GM18498 (cell line): Measurements from ENCODE around the gene ELOA.

ENCODE experiments used
- ATAC-seq: cut with Tn5 transposase; IDR thresholded peaks from one replicate; pipeline ENCODE4 v1.9.1; 2021; ENCODE audit warnings: mild to moderate bottlenecking, moderate library complexity; ENCODE audit not compliant: unreplicated experiment

The ELOA gene

GRCh38 chr1:23743287-23744152 lies at the start of gene ELOA:
Gene ELOA, plus strand, starts transcription at chr1:23743471. Its CDS starts 33 bp downstream, at chr1:23743504.
- ATAC-seq = peak; percentile 81

GRCh38 chr1:23693599-23693998 lies 49.7 kb upstream of the ELOA start:
- no peak for ATAC-seq

GRCh38 chr1:23694371-23694770 lies 48.9 kb upstream of the ELOA start:
- no peak for ATAC-seq

GRCh38 chr1:23695667-23696066 lies 47.6 kb upstream of the ELOA start:
- ATAC-seq = no peak

- no peak for ATAC-seq
These were observed 46.8 kb upstream of the ELOA start for GRCh38 chr1:23696335-23696989.

- no peak for ATAC-seq
These were observed 44.8 kb upstream of the ELOA start for GRCh38 chr1:23698466-23698865.

GRCh38 chr1:23699280-23700179 lies 43.7 kb upstream of the ELOA start:
- no peak for ATAC-seq

- ATAC-seq = no peak
These were observed 42.0 kb upstream of the ELOA start for GRCh38 chr1:23701310-23701709.

- no peak for ATAC-seq
These were observed 41.3 kb upstream of the ELOA start for GRCh38 chr1:23701996-23702395.

GRCh38 chr1:23704834-23705495 lies 38.3 kb upstream of the ELOA start:
- ATAC-seq = no peak

GRCh38 chr1:23709229-23709628 lies 34.0 kb upstream of the ELOA start:
- ATAC-seq = no peak

- ATAC-seq = no peak
These were observed 24.8 kb upstream of the ELOA start for GRCh38 chr1:23718482-23718881.

GRCh38 chr1:23719162-23719820 lies 24.0 kb upstream of the ELOA start:
- ATAC-seq = no peak

GRCh38 chr1:23720256-23720995 lies 22.8 kb upstream of the ELOA start:
- ATAC-seq = peak; percentile 73

GRCh38 chr1:23722652-23723051 lies 20.6 kb upstream of the ELOA start:
- ATAC-seq = no peak

GRCh38 chr1:23726686-23727085 lies 16.6 kb upstream of the ELOA start:
- ATAC-seq = no peak

- ATAC-seq = no peak
These were observed 15.9 kb upstream of the ELOA start for GRCh38 chr1:23727362-23727811.

- ATAC-seq = no peak
These were observed 10.7 kb upstream of the ELOA start for GRCh38 chr1:23732363-23733224.
